Effector memory CD4-positive, alpha-beta T cell (primary cell): ENCODE results near the gene LAPTM5.
"Not testable (repeated sequence)": the region's sequence is repeated elsewhere in the genome, so short reads cannot be mapped to it uniquely, and the experiment has no call there.

Experiments used
- DNase-seq, 3 donors: peaks; one replicate each; pipeline ENCODE4 v3.0.0-alpha.2; 2020
- H3K27ac ChIP-seq: 2 replicates; pipeline ENCODE4 v1.7.0; 2013; ENCODE audit warnings: mild to moderate bottlenecking, low read length, moderate library complexity; ENCODE audit not compliant: insufficient read depth, poor library complexity, severe bottlenecking
- H3K27me3 ChIP-seq: replicated peaks from 2 replicates; pipeline ENCODE4 v1.7.0; 2013; ENCODE audit warnings: mild to moderate bottlenecking, low read length; ENCODE audit not compliant: insufficient read depth, control insufficient read depth, poor library complexity, severe bottlenecking
- H3K36me3 ChIP-seq: 2 replicates; pipeline ENCODE4 v1.7.0; 2013; ENCODE audit warnings: mild to moderate bottlenecking, low read length, moderate library complexity; ENCODE audit not compliant: control insufficient read depth, insufficient read depth
- H3K4me1 ChIP-seq: 2 replicates; pipeline ENCODE4 v1.7.0; 2013; ENCODE audit warnings: low read length, mild to moderate bottlenecking; ENCODE audit not compliant: control insufficient read depth, insufficient read depth, poor library complexity, severe bottlenecking
- H3K4me3 ChIP-seq: 2 replicates; pipeline ENCODE4 v1.7.0; 2013; ENCODE audit warnings: low read length, low read depth, mild to moderate bottlenecking; ENCODE audit not compliant: insufficient read depth, poor library complexity, severe bottlenecking
- H3K9me3 ChIP-seq: 2 replicates; pipeline ENCODE4 v1.7.0; 2013; ENCODE audit warnings: mild to moderate bottlenecking, low read length, moderate library complexity; ENCODE audit not compliant: control insufficient read depth

Gene LAPTM5

GRCh38 chr1:30770150-30770549 lies 12.6 kb upstream of the LAPTM5 start:
- no peaks in the 10 kb centered on the region for H3K36me3 ChIP-seq
- H3K27ac ChIP-seq, result no peak overlapping the region
- no peak overlapping the region for H3K4me3 ChIP-seq
- no peaks in the 10 kb centered on the region for H3K27me3 ChIP-seq
- peaks cover 6% of the 10 kb centered on the region for H3K4me1 ChIP-seq
- H3K9me3 ChIP-seq, result no peaks in the 10 kb centered on the region
- no peak for DNase-seq

GRCh38 chr1:30768830-30769718 lies 11.5 kb upstream of the LAPTM5 start:
- no peak for DNase-seq
- H3K4me3 ChIP-seq, result no peak overlapping the region
- no peaks in the 10 kb centered on the region for H3K9me3 ChIP-seq
- H3K4me1 ChIP-seq, result peaks cover 6% of the 10 kb centered on the region
- no peak overlapping the region for H3K27ac ChIP-seq
- H3K36me3 ChIP-seq, result no peaks in the 10 kb centered on the region
- no peaks in the 10 kb centered on the region for H3K27me3 ChIP-seq

DNA sequence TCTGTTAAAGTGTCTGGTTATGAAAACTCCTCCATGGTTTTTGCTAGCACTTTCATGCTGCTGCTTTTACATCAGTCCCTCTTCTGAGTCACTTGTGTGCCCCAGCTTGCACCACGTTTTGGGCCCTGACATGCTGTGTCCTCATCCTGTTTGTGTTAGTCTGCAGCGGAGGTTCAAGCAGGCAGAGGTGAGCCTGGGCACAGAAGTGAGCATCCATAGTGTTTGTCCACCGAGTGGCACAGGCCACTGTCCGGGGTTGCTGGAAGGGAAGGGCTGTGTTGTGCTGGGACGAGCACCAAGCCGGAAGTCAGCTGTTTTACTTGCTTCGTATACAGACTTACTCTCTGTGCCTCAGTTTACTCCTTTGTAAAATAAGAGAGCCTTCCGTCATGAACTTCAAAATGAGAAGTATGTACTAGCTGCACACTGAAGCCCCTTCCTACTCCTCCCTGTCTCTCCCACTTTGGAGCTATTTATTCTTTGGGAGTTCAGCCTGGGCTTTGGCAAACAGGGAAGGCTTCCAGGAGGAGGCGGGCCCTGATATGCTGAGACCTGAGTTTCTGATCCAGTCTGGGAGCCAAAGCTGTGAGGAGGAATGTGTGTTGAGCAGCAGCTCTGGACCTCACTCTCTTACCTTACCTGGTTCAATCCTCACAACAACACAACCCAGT lies 10.7 kb upstream of the LAPTM5 start:
- H3K27ac ChIP-seq, result no peak overlapping the region
- H3K9me3 ChIP-seq, result no peaks in the 10 kb centered on the region
- no peak overlapping the region for H3K4me3 ChIP-seq
- H3K36me3 ChIP-seq, result no peaks in the 10 kb centered on the region
- H3K27me3 ChIP-seq, result no peaks in the 10 kb centered on the region
- peaks cover 6% of the 10 kb centered on the region for H3K4me1 ChIP-seq
- DNase-seq, result no peak

- not testable (repeated sequence) for H3K36me3 ChIP-seq, H3K27ac ChIP-seq, H3K9me3 ChIP-seq, H3K4me3 ChIP-seq, H3K27me3 ChIP-seq, DNase-seq
- peaks cover 17% of the 10 kb centered on the region for H3K4me1 ChIP-seq
Measured at GRCh38 chr1:30766948-30767347, 9.4 kb upstream of the LAPTM5 start.

DNA sequence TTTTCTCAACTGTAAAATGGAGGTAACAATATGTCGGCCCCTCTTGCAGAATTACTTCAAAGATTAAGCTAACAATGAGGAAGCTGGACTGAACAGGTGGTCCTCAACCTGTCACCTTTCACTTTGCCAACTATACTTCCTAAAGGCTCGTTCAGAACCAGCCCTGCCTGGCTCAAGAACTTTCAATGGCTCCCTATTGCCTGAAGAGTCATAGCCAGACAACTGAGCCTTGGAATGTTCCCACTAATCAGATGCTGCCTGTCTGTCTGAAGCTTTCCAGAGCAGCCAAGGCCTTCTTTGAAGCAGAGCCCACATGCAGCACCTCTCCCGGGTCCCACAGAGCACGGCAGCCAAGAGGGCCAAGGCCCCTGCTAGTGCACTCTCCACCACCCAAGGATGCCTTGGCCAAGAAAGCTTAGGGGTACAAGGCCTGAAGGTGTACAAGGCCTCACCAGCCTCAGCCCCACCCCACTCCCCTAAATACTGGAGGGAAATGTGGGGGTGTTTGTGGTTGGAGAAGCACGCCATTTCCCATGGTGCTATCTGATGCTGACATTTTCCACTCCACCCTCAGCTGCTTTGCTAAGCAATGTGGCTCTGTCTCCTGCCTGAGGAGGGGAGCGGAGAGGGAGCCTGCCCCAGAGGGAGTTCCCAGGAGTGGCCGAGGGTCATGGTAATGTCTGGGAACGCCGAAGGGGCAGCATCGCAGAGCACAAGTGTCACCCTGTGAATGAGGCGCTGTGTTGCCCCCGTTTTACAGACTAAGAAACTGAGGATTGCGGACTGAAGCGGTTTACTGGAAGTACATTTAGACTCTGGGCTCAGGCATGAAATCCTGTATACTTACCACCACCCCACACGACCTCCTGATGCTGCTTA lies 8.2 kb upstream of the LAPTM5 start:
- no peak overlapping the region for H3K27ac ChIP-seq
- no peak for DNase-seq

DNA sequence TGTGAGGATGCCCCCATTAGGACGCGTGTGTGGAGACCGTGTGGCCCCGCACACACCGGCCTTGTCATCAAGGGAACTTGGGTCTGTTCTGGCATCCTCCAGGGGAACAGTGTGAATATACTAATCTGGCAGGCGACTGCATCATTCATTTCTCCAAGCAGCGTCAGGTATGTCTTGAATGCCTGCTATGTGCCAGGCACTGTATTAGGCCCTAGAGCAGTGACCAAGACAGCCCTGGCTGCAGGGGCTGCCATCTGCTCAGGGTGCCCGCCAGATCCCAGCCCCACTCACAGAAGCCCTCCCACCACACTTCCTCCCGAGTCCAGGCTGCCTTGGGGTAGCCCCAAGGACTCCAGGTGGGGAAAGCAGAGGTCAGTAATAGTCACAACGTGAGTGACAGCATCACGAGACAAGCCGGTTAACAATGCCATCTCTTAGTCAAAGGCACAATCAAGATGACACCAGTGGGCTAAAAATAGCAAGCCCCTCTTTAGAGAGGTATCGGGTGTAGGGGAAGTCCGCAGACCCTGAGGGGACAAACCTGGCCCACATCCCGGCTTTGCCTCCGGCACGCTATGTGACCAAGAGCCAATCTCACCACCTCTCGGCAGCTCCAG lies 7.5 kb upstream of the LAPTM5 start:
- no peak for DNase-seq
- Histone ChIP-seq H3K4me3 (no peak overlapping the region), H3K4me1 (peaks cover 36% of the 10 kb centered on the region), H3K27me3 (no peaks in the 10 kb centered on the region), H3K9me3 (no peaks in the 10 kb centered on the region), H3K27ac (no peak overlapping the region), H3K36me3 (no peaks in the 10 kb centered on the region)

More for the DNA sequence above, 8.2 kb upstream of the LAPTM5 start:
- H3K4me3 ChIP-seq, result no peak overlapping the region
- no peaks in the 10 kb centered on the region for H3K27me3 ChIP-seq
- peaks cover 28% of the 10 kb centered on the region for H3K4me1 ChIP-seq
- H3K9me3 ChIP-seq, result no peaks in the 10 kb centered on the region
- no peaks in the 10 kb centered on the region for H3K36me3 ChIP-seq

- H3K27ac ChIP-seq, result no peak overlapping the region
Measured at GRCh38 chr1:30764396-30764795, 6.8 kb upstream of the LAPTM5 start.

GRCh38 chr1:30763651-30764248 lies 6.2 kb upstream of the LAPTM5 start:
- H3K36me3 ChIP-seq, result no peaks in the 10 kb centered on the region
- no peak overlapping the region for H3K4me3 ChIP-seq
- no peak for DNase-seq
- no peak overlapping the region for H3K27ac ChIP-seq
- H3K27me3 ChIP-seq, result no peaks in the 10 kb centered on the region
- no peaks in the 10 kb centered on the region for H3K9me3 ChIP-seq
- H3K4me1 ChIP-seq, result peaks cover 49% of the 10 kb centered on the region

More at GRCh38 chr1:30764396-30764795, 6.8 kb upstream of the LAPTM5 start:
- Histone ChIP-seq H3K4me3 (no peak overlapping the region), H3K27me3 (no peaks in the 10 kb centered on the region), H3K4me1 (peaks cover 42% of the 10 kb centered on the region), H3K36me3 (no peaks in the 10 kb centered on the region), H3K9me3 (no peaks in the 10 kb centered on the region)
- no peak for DNase-seq

DNA sequence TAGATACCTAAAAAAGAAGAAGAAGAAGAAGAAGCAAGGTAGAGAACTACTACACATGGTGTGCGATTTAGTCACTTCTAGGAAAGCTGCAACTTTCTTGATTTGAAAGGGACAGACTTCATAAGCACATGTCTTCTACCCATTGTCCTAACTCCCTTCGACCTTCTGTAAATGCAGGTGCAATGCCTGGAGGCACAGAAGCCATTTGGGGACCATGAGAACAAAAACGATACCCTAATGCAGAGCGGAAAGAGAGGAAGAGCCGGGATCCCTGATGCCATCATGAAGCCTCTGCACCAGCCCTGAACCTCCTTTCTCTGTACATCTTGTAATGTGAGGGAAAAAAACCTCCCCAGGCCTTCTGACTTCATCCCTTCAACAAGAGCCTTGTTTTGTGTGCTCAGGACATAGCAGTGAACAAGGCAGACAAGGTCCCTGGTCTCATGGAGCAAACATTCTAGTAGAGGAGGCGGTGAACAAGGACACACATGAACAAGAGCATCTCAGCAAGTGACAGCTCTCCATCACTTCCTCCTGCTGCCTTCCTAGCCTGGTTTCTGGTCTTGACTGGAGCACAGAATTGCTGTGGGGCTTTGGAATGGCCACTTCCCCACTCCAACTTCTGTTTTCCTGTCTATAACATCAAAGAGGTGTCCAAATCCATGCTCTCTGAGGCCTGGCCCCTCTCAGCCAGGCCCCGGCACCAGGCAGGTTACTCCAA lies 5.5 kb upstream of the LAPTM5 start:
- Histone ChIP-seq H3K4me1 (peaks cover 55% of the 10 kb centered on the region), H3K27me3 (no peaks in the 10 kb centered on the region), H3K4me3 (no peak overlapping the region), H3K9me3 (no peaks in the 10 kb centered on the region), H3K27ac (no peak overlapping the region), H3K36me3 (no peaks in the 10 kb centered on the region)
- DNase-seq, result no peak
